Adrenal gland (tissue), 5 donors: ENCODE data around the gene ARHGAP10.

Source experiments
- CTCF ChIP-seq, 6 experiments: fragments of 450-650 bp in 4 of 6; fragments of 200-600 bp in 2 of 6; sonication (generic) in 1 of 6; IDR thresholded peaks; 1 replicate in 5 of 6; 2 replicates in 1 of 6; pipeline versions ENCODE4 v1.5.1 to v1.8.0; 2016 to 2021; ENCODE audit warnings: antibody characterized with exemption in 6 of 6, mild to moderate bottlenecking in 2 of 6, moderate library complexity in 1 of 6
- POLR2A ChIP-seq, 2 donors: fragments of 450-650 bp; IDR thresholded peaks; one replicate each; pipeline ENCODE4 v1.6.1; 2017; ENCODE audit warnings: antibody characterized with exemption in 2 of 2, mild to moderate bottlenecking in 2 of 2, moderate library complexity in 1 of 2
- donor health status: DM: no; HTN: no; CAD: no.

- TF ChIP-seq CTCF (IDR thresholded peaks at IDR 0.05): no peak
- TF ChIP-seq POLR2A (IDR thresholded peaks at IDR 0.05): no peak
Measured at GRCh38 chr4:147730333-147730732, 1.6 kb upstream of the ARHGAP10 start.
